ENCODE data around the gene ICA1. TPM values are rescaled to one million over a fixed set of nuclear protein-coding genes. Genes with fewer than 3 reads are reported as not detected.

ICA1 gene
- total RNA-seq, 3 donors from 2014 or later, result 18.7 to 59.9 (median 41.9) TPM

DNA sequence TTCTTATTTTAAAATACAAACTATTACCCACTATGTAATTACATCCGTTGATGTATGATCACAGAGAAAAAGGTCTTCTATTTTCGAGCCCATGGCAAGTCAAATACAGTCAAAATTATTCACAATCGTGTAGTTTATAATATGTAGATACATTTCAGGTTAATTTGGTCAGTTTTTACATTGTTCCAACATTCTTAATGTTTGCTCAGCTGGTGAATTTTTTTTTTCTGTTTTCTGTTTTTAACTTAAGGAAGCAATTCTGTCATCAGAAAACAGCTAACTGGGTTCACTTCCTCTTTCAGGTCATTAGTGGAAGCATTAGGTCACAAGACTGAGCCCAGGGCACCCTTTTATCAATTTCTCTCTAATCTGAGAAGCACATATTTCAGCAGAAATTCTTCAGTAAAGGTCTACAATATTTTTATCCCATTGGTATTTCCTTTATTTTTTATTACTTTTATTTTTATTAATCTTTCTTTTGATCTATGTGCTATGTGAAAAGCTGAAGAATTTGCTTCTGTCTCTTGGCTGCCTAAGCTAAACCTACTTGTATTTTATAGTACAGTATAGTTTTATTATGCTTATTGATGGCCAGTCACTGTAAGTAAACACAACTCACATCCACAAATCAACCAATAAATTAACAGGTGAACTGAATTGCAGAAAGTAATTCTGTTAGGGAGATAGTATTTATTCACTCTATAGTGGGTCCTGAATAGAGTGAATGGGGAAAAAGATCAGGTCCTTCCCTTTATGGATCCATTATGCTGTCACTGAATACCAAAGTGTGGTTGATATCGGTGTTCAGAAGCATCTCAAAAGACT, 84.6 kb downstream of the ICA1 start:
- no peaks in the 10 kb centered on the region for H3K36me3 ChIP-seq (ENCODE audit: low read depth)
- peak; percentile 45 for ATAC-seq
- peaks cover 2% of the 10 kb centered on the region for H3K4me1 ChIP-seq (ENCODE audit: low read depth)
- intact Hi-C loops (cut with DNase I, micrococcal nuclease), result no loop called here
- peak in 1 of 3 donors; percentile 12 for DNase-seq
- no peaks in the 10 kb centered on the region for H3K9me3 ChIP-seq
- TF ChIP-seq, protein P1, sequence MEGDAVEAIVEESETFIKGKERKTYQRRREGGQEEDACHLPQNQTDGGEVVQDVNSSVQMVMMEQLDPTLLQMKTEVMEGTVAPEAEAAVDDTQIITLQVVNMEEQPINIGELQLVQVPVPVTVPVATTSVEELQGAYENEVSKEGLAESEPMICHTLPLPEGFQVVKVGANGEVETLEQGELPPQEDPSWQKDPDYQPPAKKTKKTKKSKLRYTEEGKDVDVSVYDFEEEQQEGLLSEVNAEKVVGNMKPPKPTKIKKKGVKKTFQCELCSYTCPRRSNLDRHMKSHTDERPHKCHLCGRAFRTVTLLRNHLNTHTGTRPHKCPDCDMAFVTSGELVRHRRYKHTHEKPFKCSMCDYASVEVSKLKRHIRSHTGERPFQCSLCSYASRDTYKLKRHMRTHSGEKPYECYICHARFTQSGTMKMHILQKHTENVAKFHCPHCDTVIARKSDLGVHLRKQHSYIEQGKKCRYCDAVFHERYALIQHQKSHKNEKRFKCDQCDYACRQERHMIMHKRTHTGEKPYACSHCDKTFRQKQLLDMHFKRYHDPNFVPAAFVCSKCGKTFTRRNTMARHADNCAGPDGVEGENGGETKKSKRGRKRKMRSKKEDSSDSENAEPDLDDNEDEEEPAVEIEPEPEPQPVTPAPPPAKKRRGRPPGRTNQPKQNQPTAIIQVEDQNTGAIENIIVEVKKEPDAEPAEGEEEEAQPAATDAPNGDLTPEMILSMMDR (IDR thresholded peaks at IDR 0.05), result no peak
- H3K4me3 ChIP-seq, result no peak overlapping the region

- Histone ChIP-seq H3K4me1 (ENCODE audit: low read depth) (peaks cover 2% of the 10 kb centered on the region), H3K4me3 (no peak overlapping the region), H3K36me3 (ENCODE audit: low read depth) (no peaks in the 10 kb centered on the region), H3K9me3 (no peaks in the 10 kb centered on the region)
- intact Hi-C loops (cut with DNase I, micrococcal nuclease), result no loop called here
- peak; percentile 30 to 46 (median 42) for DNase-seq
- ATAC-seq, result peak; percentile 90
- TF ChIP-seq, protein P1 (IDR thresholded peaks at IDR 0.05), result no peak
Observed at GRCh38 chr7:8176370-8177081, 85.4 kb downstream of the ICA1 start.

DNA sequence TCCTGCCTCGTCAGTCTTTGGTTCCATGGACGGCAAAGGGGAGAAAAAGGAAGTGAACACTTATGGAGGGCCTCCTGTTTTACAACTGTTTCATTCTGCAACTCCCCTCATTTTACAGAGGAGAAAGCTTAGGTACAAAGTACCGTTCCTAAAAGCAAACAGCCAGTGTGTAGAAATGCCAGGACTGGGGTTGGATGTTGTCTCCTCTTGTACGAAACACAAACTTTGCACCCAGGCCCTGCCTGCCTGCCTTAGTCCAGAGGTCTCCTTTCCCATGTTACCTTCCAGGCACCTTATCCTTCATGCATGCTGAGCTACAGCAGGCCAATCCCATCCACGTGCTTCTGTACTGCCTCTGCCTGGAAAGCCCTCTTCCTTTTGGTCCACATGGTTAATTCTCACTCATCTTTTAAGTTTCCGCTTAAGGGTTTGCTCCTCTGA, 86.0 kb downstream of the ICA1 start:
- no peak for ATAC-seq
- no peaks in the 10 kb centered on the region for H3K36me3 ChIP-seq (ENCODE audit: low read depth)
- TF ChIP-seq, protein P1 (IDR thresholded peaks at IDR 0.05), result no peak
- H3K4me1 ChIP-seq (ENCODE audit: low read depth), result peaks cover 2% of the 10 kb centered on the region
- H3K9me3 ChIP-seq, result no peaks in the 10 kb centered on the region
- H3K4me3 ChIP-seq, result no peak overlapping the region
- intact Hi-C loops (cut with DNase I, micrococcal nuclease), result no loop called here
- no peak for DNase-seq

GRCh38 chr7:8172372-8173354, 89.3 kb downstream of the ICA1 start:
- Histone ChIP-seq H3K4me1 (ENCODE audit: low read depth) (peaks cover under 1% of the 10 kb centered on the region), H3K4me3 (no peak overlapping the region), H3K9me3 (no peaks in the 10 kb centered on the region), H3K36me3 (ENCODE audit: low read depth) (no peaks in the 10 kb centered on the region)
- DNase-seq (no peak), ATAC-seq (no peak)
- intact Hi-C loops (cut with DNase I, micrococcal nuclease), result no loop called here
- TF ChIP-seq, protein P1 (IDR thresholded peaks at IDR 0.05), result no peak

DNA sequence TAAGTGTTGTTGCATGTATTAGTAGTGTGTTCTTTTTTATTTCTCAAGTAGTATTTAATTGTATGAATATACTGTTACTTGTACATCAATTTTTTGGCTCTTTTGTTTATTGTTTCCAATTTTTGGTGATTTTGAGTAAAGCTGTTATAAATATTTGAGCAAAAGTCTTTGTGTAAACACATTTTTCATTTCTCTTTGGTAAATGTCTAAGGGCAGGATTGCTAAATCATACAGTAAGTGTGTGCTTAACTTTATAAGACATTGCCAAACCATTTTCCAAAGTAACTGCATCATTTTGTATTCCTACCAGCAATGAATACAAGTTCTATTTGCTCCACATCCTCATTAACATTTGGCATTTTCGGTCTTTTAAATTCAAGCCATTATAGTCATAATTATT, 92.8 kb downstream of the ICA1 start:
- ATAC-seq (no peak), DNase-seq (no peak)
- no peaks in the 10 kb centered on the region for H3K4me1 ChIP-seq (ENCODE audit: low read depth)
- no peaks in the 10 kb centered on the region for H3K36me3 ChIP-seq (ENCODE audit: low read depth)
- intact Hi-C loops (cut with DNase I, micrococcal nuclease), result no loop called here
- TF ChIP-seq, protein P1 (IDR thresholded peaks at IDR 0.05), result no peak
- no peak overlapping the region for H3K4me3 ChIP-seq
- no peaks in the 10 kb centered on the region for H3K9me3 ChIP-seq

Data from mucosa of descending colon (tissue), 3 donors.